Natural killer cell (primary cell): ENCODE data around the gene EMX1. TPM values are rescaled to one million over a fixed set of nuclear protein-coding genes. Genes with fewer than 3 reads are reported as not detected.

Experiments used
- ATAC-seq, 3 donors: fragments of 150-1000 bp in 2 of 3; fragments of 200-7000 bp in 1 of 3; cut with Tn5 transposase; 1 replicate in 1 of 3; 2 replicates in 2 of 3; pipeline ENCODE4 v1.10.0; 2021; ENCODE audit warnings: mild to moderate bottlenecking in 2 of 3, moderate library complexity in 2 of 3
- DNase-seq, 2 donors: peaks; one replicate each; pipeline versions ENCODE4 v3.0.0 to v3.0.0-alpha.2; 2013 to 2021; ENCODE audit warnings: mixed read lengths in 1 of 2
- H3K27ac ChIP-seq: one replicate; pipeline ENCODE4 v1.5.1; 2013; ENCODE audit warnings: mild to moderate bottlenecking, low read length
- H3K27me3 ChIP-seq: one replicate; pipeline ENCODE4 v1.6.1; 2013; ENCODE audit warnings: low read length; ENCODE audit not compliant: control insufficient read depth, insufficient read depth
- H3K36me3 ChIP-seq: one replicate; pipeline ENCODE4 v1.6.1; 2013; ENCODE audit warnings: low read length; ENCODE audit not compliant: control insufficient read depth, insufficient read depth
- H3K4me1 ChIP-seq: one replicate; pipeline ENCODE4 v1.6.1; 2013; ENCODE audit warnings: low read length; ENCODE audit not compliant: control insufficient read depth, insufficient read depth
- H3K4me3 ChIP-seq: one replicate; pipeline ENCODE4 v1.5.1; 2013; ENCODE audit warnings: low read length
- H3K9me3 ChIP-seq: one replicate; pipeline ENCODE4 v1.6.1; 2013; ENCODE audit warnings: low read length; ENCODE audit not compliant: control insufficient read depth, insufficient read depth
- H3K27ac Mint-ChIP-seq, 2 donors: one replicate each; pipeline ENCODE4 v1.8.0; 2022; ENCODE audit warnings: mild to moderate bottlenecking in 2 of 2, mixed read lengths in 2 of 2, moderate library complexity in 1 of 2
- H3K27me3 Mint-ChIP-seq, 2 donors: one replicate each; pipeline ENCODE4 v1.8.0; 2022; ENCODE audit warnings: low read depth in 2 of 2, mixed read lengths in 2 of 2
- H3K36me3 Mint-ChIP-seq: one replicate; pipeline ENCODE4 v1.8.0; 2022; ENCODE audit warnings: mixed read lengths
- H3K4me1 Mint-ChIP-seq, 2 donors: one replicate each; pipeline ENCODE4 v1.8.0; 2022; ENCODE audit warnings: mixed read lengths in 2 of 2
- H3K4me3 Mint-ChIP-seq: one replicate; pipeline ENCODE4 v1.8.0; 2022; ENCODE audit warnings: mild to moderate bottlenecking, moderate library complexity, mixed read lengths
- H3K9me3 Mint-ChIP-seq, 2 donors: one replicate each; pipeline ENCODE4 v1.8.0; 2022; ENCODE audit warnings: mixed read lengths in 2 of 2
- CTCF ChIP-seq: fragments of 200-600 bp; IDR thresholded peaks from one replicate; pipeline ENCODE4 v1.8.0; 2022; ENCODE audit warnings: antibody characterized with exemption
- WGBS: methylation state at CpG from one replicate; pipeline ENCODE4 v1.1.7; 2013; ENCODE audit warnings: missing lambda C conversion rate; ENCODE audit not compliant: insufficient coverage; 5-methylcytosine and 5-hydroxymethylcytosine counted together
- intact Hi-C: fragments of 100-400 bp; cut with micrococcal nuclease; formaldehyde crosslinking; loops from one replicate; pipeline ENCODE4 v1.14.2; 2022
- total RNA-seq, 4 donors: library from RNA; stranded (reverse); fragments of 120-200 nt in 1 of 4; gene quantifications; one replicate each; pipeline versions ENCODE4 v1.2.3 to v1.2.4, GENCODE V29; 2013 to 2022

The EMX1 gene
- total RNA-seq, 3 donors from 2014 or later (not counting 1 experiment from before 2014, with no cell fraction given), result not detected

DNA sequence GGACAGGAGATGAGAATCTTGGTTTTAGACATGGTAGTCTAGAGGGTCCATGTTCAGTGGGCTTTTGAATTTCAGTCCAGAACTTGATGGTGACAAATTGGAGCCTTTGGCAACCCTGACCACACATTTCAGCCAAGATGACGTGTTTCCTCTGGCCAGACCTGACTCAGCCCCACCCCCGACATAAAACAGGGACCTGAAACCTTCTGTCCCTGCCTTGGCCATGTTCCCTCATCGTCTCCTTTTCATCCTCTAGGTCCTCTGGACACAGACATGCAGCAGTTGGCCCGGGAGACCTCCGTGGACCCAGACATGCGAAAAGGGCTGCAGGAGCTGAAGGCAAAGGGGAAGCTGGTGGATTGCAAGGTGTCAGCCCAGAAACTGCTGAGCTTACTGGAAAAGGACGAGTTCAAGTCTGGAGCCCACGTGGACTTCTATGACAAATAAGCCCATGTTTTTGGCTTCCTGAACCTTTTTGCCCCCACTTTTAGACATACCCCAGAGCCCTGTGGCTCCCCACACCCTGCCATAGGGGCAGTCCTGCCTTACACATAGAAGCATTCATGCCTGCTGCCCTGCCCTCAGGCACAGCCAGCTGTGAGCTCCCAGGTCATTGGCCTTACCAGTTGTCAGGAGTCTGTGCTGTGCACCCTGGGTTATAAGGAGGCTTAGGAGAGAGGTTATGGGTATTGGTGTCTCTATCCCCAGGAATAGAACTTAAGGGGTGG, 26.1 kb upstream of the EMX1 start:
- no peaks in the 10 kb centered on the region for H3K9me3 ChIP-seq
- H3K27ac ChIP-seq, result no peak overlapping the region
- whole genome bisulfite sequencing, result 80% methylated on average over 8 of the region's 8 CpGs
- H3K36me3 ChIP-seq, result no peaks in the 10 kb centered on the region
- no peak for ATAC-seq
- Mint-ChIP-seq H3K27ac (no peak overlapping the region), H3K4me3 (no peak overlapping the region), H3K4me1 (peaks cover 5 to 16% of the 10 kb centered on the region in 2 donors), H3K36me3 (no peaks in the 10 kb centered on the region), H3K27me3 (peaks cover 20 to 35% of the 10 kb centered on the region in 2 donors), H3K9me3 (no peaks in the 10 kb centered on the region)
- no peak for TF ChIP-seq CTCF
- intact Hi-C loops, result no loop called here
- H3K4me3 ChIP-seq, result no peak overlapping the region
- H3K27me3 ChIP-seq, result peaks cover 5% of the 10 kb centered on the region
- DNase-seq, result no peak
- peaks cover 15% of the 10 kb centered on the region for H3K4me1 ChIP-seq

DNA sequence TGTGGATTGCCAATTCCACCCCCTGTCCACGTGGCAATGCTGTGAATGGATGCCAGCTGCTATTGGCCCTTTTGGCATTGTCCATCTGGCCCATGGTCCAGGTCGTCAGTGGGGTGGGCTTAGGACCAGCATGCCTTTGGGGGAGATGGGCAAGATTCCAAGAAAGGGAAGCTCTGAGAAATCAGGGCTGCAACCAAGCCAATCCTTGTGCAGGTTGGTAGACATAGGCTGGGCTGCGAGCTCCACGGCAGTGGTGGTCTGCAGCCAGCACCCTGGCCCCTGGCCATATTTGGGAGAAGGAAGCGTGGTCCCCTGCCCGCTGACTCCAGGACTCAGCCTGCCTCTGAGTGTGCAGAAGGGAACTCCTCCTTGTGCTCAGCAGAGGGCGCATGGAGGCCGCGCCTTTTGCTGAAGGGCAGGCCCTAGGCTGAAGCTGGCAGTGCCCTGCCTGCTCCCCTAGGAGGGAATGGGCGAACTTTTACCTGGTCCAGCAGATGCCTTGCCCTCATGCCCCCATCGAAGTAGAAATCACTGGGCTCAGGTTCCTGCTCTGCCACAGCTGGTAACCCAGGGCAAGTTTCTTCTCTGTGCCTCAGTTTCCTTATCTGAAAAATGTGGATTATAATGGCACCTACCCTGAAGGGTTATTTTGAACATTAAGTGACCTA, 24.7 kb upstream of the EMX1 start:
- H3K27ac Mint-ChIP-seq, result no peak overlapping the region
- WGBS, result 12% methylated on average over 11 of the region's 11 CpGs
- H3K9me3 Mint-ChIP-seq, result no peaks in the 10 kb centered on the region
- no peak overlapping the region for H3K4me3 ChIP-seq
- peak; percentile 63 for TF ChIP-seq CTCF
- peaks cover 23 to 37% of the 10 kb centered on the region in 2 donors for H3K27me3 Mint-ChIP-seq
- peak; percentile 42 to 76 for DNase-seq
- intact Hi-C loops, result loop anchor here (1.0 kb wide), 3 partner anchors 81 to 285 kb away; no protein-coding TSS in a partner anchor
- no peak overlapping the region for H3K4me3 Mint-ChIP-seq
- H3K36me3 ChIP-seq, result no peaks in the 10 kb centered on the region
- H3K27me3 ChIP-seq, result peaks cover 3% of the 10 kb centered on the region
- no peaks in the 10 kb centered on the region for H3K36me3 Mint-ChIP-seq
- ATAC-seq, result peak; percentile 67 to 95 (median 90)
- peaks cover 0 to 9% of the 10 kb centered on the region in 2 donors for H3K4me1 Mint-ChIP-seq
- peaks cover 9% of the 10 kb centered on the region for H3K4me1 ChIP-seq
- H3K9me3 ChIP-seq, result no peaks in the 10 kb centered on the region
- H3K27ac ChIP-seq, result no peak overlapping the region

DNA sequence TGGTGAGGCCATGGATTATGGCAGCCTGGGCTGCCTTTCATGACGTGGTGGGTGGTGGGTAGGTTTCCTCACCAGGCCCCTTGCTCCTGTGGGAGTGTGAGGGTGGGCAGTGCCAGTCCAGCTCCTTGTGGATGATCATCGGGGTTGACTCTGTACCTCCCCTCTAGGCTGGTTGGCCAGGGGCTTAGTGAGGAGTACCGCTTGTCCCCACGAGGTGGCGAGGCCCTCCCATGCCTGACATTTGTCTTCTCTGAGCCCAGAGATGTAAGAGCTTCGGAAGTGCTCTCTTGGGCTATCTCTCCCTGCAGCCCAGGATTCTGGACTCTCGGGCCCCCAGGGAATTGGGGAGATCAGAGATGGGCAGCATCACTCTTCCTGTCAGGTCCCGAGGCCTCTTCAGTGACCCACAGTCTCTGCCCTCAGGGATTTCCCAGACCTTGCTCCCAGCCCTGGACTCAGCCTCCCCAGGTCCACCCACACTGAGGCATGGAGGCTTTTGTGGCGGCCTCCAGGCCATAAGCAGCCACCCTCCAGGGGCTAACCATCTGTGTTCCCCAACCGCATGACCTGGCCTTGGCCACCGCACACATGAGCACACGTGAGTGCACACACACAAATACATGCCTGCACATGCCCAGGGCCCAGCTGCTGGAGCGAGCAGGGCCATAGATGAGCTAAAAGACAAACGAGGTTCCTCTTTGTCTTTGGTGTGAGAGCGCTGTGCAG, 23.6 kb upstream of the EMX1 start:
- Histone ChIP-seq H3K9me3 (no peaks in the 10 kb centered on the region), H3K27me3 (peaks cover 3% of the 10 kb centered on the region), H3K4me1 (no peaks in the 10 kb centered on the region), H3K4me3 (no peak overlapping the region), H3K36me3 (no peaks in the 10 kb centered on the region), H3K27ac (no peak overlapping the region)
- Mint-ChIP-seq H3K27ac (no peak overlapping the region), H3K9me3 (no peaks in the 10 kb centered on the region), H3K36me3 (no peaks in the 10 kb centered on the region), H3K27me3 (peaks cover 31 to 37% of the 10 kb centered on the region in 2 donors), H3K4me1 (peaks cover 0 to 5% of the 10 kb centered on the region in 2 donors), H3K4me3 (no peak overlapping the region)
- ATAC-seq (peak; percentile 42 to 69 (median 67)), DNase-seq (peak in 1 of 2 donors; percentile 56)
- intact Hi-C loops, result loop anchor here (1.0 kb wide), 1 partner anchor 284 kb away; no protein-coding TSS in a partner anchor
- 41% methylated on average over 15 of the region's 15 CpGs for WGBS
- no peak for TF ChIP-seq CTCF
